ENCODE measurements around the gene TMOD1.

DNA sequence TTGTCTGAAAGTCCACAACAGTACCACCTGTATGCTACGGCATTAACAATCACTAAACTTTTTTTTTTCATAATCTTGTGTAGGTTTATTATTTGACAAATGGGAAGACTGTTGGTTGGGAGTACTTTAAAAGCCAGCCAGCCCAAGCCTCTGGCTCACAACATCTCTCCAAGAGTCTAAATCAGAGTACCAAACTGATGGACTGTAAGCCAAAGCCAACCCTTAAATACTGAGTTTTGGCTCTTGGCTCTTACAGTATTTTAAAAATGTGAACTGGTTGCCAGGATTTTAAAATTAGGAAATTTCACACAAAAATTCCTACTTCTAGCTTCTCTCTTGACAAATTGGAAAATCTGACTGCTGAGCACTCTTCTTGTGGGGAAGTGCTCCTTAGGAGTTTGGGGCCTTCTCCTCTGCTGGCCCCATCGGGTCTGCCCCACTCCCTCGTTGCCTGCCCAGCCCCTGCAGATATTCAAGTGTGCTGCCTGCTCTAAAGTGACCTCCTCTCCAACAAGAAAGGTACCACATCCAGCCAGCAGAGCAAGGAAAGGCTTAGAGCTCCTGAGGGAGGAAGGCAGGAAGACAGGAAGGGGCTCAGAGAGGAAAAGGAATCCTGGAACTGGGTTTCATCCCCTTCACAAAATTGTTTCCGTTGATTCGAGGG is 21.8 kb upstream of the TMOD1 start:
- TF ChIP-seq, protein P1, sequence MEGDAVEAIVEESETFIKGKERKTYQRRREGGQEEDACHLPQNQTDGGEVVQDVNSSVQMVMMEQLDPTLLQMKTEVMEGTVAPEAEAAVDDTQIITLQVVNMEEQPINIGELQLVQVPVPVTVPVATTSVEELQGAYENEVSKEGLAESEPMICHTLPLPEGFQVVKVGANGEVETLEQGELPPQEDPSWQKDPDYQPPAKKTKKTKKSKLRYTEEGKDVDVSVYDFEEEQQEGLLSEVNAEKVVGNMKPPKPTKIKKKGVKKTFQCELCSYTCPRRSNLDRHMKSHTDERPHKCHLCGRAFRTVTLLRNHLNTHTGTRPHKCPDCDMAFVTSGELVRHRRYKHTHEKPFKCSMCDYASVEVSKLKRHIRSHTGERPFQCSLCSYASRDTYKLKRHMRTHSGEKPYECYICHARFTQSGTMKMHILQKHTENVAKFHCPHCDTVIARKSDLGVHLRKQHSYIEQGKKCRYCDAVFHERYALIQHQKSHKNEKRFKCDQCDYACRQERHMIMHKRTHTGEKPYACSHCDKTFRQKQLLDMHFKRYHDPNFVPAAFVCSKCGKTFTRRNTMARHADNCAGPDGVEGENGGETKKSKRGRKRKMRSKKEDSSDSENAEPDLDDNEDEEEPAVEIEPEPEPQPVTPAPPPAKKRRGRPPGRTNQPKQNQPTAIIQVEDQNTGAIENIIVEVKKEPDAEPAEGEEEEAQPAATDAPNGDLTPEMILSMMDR (IDR thresholded peaks at IDR 0.05), result no peak
- no peak for TF ChIP-seq POLR2A (IDR thresholded peaks at IDR 0.05)

Measured in testis (tissue), 2 donors.